ENCODE results near the gene LIX1. TPM values are rescaled to one million over a fixed set of nuclear protein-coding genes. Genes with fewer than 3 reads are reported as not detected.

The LIX1 gene
- polyA plus RNA-seq, 2 of the 4 experiments (the other 2 are of a cell fraction), result not detected

DNA sequence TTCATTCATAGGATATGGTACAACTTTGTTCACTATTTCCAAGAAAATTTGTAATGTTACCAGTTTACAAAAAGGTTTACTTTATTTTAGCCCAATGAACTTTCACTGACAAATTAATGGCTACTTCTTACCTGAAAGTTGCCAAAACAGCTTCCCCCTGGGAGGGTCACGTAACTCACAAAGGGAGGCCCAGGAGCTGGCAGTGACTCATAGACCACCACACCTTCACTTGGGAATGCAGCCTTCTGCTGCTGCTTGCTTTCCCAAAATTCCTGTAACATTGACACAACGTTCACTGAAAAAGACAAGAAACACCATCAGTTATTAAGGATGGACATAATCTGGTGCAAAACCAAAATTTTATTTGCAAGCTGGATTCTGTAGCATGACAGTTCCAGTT lies 18.1 kb downstream of the LIX1 start (continued):
- TF ChIP-seq, protein P1, sequence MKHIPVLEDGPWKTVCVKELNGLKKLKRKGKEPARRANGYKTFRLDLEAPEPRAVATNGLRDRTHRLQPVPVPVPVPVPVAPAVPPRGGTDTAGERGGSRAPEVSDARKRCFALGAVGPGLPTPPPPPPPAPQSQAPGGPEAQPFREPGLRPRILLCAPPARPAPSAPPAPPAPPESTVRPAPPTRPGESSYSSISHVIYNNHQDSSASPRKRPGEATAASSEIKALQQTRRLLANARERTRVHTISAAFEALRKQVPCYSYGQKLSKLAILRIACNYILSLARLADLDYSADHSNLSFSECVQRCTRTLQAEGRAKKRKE (CRISPR knock-in tag; IDR thresholded peaks at IDR 0.05; ENCODE audit: low read depth), result no peak
- TF ChIP-seq GATA3 (IDR thresholded peaks at IDR 0.05; ENCODE audit: borderline replicate concordance) (no peak), NPAS2 (CRISPR knock-in tag; IDR thresholded peaks at IDR 0.05; ENCODE audit: borderline replicate concordance) (no peak), TP53 (CRISPR knock-in tag; IDR thresholded peaks at IDR 0.05) (no peak), RAD21 (conservative IDR thresholded peaks at IDR 0.05 in 1 of 2, IDR thresholded peaks at IDR 0.05 in 1 of 2) (no peak), RNF2 (IDR thresholded peaks at IDR 0.05; ENCODE audit: borderline replicate concordance, low read depth) (no peak), RFX5 (IDR thresholded peaks at IDR 0.05) (no peak)
- TF ChIP-seq, protein P2, sequence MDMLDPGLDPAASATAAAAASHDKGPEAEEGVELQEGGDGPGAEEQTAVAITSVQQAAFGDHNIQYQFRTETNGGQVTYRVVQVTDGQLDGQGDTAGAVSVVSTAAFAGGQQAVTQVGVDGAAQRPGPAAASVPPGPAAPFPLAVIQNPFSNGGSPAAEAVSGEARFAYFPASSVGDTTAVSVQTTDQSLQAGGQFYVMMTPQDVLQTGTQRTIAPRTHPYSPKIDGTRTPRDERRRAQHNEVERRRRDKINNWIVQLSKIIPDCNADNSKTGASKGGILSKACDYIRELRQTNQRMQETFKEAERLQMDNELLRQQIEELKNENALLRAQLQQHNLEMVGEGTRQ (IDR thresholded peaks at IDR 0.05), result no peak

DNA sequence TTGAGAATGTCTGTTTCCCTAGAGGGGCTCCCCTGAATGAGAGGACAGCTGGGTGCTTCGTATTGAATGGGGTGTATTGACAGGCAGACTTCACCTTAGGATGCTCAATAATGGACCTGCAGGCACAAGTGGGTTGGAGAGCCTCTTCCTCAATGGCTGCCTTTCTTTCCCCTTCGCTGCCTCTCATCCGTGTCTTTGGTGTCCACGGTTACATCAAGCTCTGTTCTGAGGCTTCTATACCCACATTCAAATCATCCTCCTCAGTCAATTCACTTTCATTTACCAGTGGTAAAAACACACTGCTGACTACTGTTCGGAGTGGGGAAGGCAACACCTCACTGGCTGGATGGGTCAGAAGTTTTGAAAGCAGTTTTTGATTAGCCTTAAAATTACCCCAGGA lies 20.6 kb downstream of the LIX1 start:
- Histone ChIP-seq H3K4me1 (no peaks in the 10 kb centered on the region), H3K9me3 (no peaks in the 10 kb centered on the region), H3K27ac (no peak overlapping the region), H3K4me2 (no peak overlapping the region), H3K4me3 (no peak overlapping the region)
- ChIA-PET CTCF (interaction anchor here (0.6 kb wide), 1 partner anchor 11 kb away, joined by 4 read pairs; no protein-coding TSS in a partner anchor), POLR2A (no interaction called here)
- ATAC-seq (no peak), DNase-seq (ENCODE audit: low read depth in 1 of 2, low spot score in 1 of 2) (no peak), FAIRE-seq (no peak)
- no peak for TF ChIP-seq FOSB (CRISPR knock-in tag; IDR thresholded peaks at IDR 0.05)
- TF ChIP-seq RARB (CRISPR knock-in tag; IDR thresholded peaks at IDR 0.05), result no peak
- no peak for TF ChIP-seq KDM1A (IDR thresholded peaks at IDR 0.05; ENCODE audit: low read depth)
- no peak for TF ChIP-seq NPAS2 (CRISPR knock-in tag; IDR thresholded peaks at IDR 0.05; ENCODE audit: borderline replicate concordance)
- TF ChIP-seq CHD2 (IDR thresholded peaks at IDR 0.05; ENCODE audit: low read length, partially characterized antibody), result no peak
- no peak for TF ChIP-seq RFX5 (IDR thresholded peaks at IDR 0.05)
- no peak for TF ChIP-seq CHD4 (IDR thresholded peaks at IDR 0.05; ENCODE audit: borderline replicate concordance)
- no peak for TF ChIP-seq NR3C1 (IDR thresholded peaks at IDR 0.05)
- TF ChIP-seq MAZ (IDR thresholded peaks at IDR 0.05; ENCODE audit: borderline replicate concordance, low read depth, low read length), result no peak
- WGBS (ENCODE audit: missing lambda C conversion rate), result 29% methylated on average over 5 of the region's 5 CpGs

DNA sequence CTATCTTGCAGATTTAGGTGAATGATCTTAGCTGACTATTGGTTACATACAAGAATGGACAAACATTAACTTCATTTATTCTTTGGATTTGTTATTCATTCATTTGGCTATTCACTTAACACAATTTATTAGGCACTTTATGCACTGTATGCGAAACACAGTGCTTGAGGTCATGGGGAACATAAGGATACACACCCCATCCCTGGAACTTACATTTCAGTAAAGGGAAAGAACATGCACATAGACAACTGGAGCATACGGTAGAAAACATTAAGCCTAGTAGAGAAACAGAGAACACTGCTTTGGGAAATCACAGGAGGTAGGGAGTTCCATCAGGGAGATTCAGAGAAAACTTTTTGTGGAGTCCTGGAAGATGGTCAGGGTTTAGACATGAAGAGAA lies 22.2 kb downstream of the LIX1 start:
- H3K4me1 ChIP-seq, result no peaks in the 10 kb centered on the region
- H3K4me3 ChIP-seq, result no peak overlapping the region
- H3K9me3 ChIP-seq, result no peaks in the 10 kb centered on the region
- CTCF ChIA-PET, result no interaction called here
- DNase-seq (ENCODE audit: low read depth in 1 of 2, low spot score in 1 of 2), result no peak
- ATAC-seq, result no peak
- H3K4me2 ChIP-seq, result no peak overlapping the region
- no peak overlapping the region for H3K27ac ChIP-seq
- no peak for TF ChIP-seq RCOR1 (IDR thresholded peaks at IDR 0.05; ENCODE audit: low read depth, low read length)
- no peak for TF ChIP-seq CHD2 (IDR thresholded peaks at IDR 0.05; ENCODE audit: low read length, partially characterized antibody)
- no peak for TF ChIP-seq RFX5 (IDR thresholded peaks at IDR 0.05)
- TF ChIP-seq, protein P3, sequence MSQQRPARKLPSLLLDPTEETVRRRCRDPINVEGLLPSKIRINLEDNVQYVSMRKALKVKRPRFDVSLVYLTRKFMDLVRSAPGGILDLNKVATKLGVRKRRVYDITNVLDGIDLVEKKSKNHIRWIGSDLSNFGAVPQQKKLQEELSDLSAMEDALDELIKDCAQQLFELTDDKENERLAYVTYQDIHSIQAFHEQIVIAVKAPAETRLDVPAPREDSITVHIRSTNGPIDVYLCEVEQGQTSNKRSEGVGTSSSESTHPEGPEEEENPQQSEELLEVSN (IDR thresholded peaks at IDR 0.05; ENCODE audit: borderline replicate concordance, low read depth), result no peak
- TF ChIP-seq, protein P4, sequence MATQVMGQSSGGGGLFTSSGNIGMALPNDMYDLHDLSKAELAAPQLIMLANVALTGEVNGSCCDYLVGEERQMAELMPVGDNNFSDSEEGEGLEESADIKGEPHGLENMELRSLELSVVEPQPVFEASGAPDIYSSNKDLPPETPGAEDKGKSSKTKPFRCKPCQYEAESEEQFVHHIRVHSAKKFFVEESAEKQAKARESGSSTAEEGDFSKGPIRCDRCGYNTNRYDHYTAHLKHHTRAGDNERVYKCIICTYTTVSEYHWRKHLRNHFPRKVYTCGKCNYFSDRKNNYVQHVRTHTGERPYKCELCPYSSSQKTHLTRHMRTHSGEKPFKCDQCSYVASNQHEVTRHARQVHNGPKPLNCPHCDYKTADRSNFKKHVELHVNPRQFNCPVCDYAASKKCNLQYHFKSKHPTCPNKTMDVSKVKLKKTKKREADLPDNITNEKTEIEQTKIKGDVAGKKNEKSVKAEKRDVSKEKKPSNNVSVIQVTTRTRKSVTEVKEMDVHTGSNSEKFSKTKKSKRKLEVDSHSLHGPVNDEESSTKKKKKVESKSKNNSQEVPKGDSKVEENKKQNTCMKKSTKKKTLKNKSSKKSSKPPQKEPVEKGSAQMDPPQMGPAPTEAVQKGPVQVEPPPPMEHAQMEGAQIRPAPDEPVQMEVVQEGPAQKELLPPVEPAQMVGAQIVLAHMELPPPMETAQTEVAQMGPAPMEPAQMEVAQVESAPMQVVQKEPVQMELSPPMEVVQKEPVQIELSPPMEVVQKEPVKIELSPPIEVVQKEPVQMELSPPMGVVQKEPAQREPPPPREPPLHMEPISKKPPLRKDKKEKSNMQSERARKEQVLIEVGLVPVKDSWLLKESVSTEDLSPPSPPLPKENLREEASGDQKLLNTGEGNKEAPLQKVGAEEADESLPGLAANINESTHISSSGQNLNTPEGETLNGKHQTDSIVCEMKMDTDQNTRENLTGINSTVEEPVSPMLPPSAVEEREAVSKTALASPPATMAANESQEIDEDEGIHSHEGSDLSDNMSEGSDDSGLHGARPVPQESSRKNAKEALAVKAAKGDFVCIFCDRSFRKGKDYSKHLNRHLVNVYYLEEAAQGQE (IDR thresholded peaks at IDR 0.05), result no peak
- TF ChIP-seq, protein P5, sequence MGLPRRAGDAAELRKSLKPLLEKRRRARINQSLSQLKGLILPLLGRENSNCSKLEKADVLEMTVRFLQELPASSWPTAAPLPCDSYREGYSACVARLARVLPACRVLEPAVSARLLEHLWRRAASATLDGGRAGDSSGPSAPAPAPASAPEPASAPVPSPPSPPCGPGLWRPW (IDR thresholded peaks at IDR 0.05), result no peak
- TF ChIP-seq KDM5A (IDR thresholded peaks at IDR 0.05), result no peak
- no peak for TF ChIP-seq KDM1A (IDR thresholded peaks at IDR 0.05; ENCODE audit: low read depth)
- no peak for TF ChIP-seq ZNF302 (CRISPR knock-in tag; IDR thresholded peaks at IDR 0.05)
- TF ChIP-seq, protein P6, sequence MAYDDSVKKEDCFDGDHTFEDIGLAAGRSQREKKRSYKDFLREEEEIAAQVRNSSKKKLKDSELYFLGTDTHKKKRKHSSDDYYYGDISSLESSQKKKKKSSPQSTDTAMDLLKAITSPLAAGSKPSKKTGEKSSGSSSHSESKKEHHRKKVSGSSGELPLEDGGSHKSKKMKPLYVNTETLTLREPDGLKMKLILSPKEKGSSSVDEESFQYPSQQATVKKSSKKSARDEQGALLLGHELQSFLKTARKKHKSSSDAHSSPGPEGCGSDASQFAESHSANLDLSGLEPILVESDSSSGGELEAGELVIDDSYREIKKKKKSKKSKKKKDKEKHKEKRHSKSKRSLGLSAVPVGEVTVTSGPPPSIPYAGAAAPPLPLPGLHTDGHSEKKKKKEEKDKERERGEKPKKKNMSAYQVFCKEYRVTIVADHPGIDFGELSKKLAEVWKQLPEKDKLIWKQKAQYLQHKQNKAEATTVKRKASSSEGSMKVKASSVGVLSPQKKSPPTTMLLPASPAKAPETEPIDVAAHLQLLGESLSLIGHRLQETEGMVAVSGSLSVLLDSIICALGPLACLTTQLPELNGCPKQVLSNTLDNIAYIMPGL (CRISPR knock-in tag; IDR thresholded peaks at IDR 0.05; ENCODE audit: borderline replicate concordance), result no peak
- POLR2A ChIA-PET, result no interaction called here
- 46% methylated on average over 2 of the region's 2 CpGs for WGBS (ENCODE audit: missing lambda C conversion rate)
- FAIRE-seq, result no peak
